GM23338 (cell line): ENCODE results near the gene MAP4K4.

Experiments used
- CREB1 ChIP-seq: fragments of 250-450 bp; sonication (Bioruptor Pico); IDR thresholded peaks from 2 replicates; pipeline ENCODE4 v1.5.0; 2020; ENCODE audit warnings: low read depth, mild to moderate bottlenecking, moderate library complexity
- CTCF ChIP-seq, 2 experiments: fragments of 200-600 bp in 1 of 2; sonication (generic) in 1 of 2; conservative IDR thresholded peaks; 2 replicates each; pipeline versions ENCODE4 v1.5.1 to v1.6.1; 2016 to 2017; ENCODE audit warnings: antibody characterized with exemption in 2 of 2, low read depth in 2 of 2, mild to moderate bottlenecking in 2 of 2, moderate library complexity in 1 of 2
- ETS1 ChIP-seq: IDR thresholded peaks from 2 replicates; pipeline ENCODE4 v1.6.1; 2016; ENCODE audit warnings: antibody characterized with exemption
- EZH2 ChIP-seq: fragments of 200-600 bp; sonication (generic); IDR thresholded peaks from one replicate; pipeline ENCODE4 v1.8.0; 2017; ENCODE audit warnings: antibody characterized with exemption, mild to moderate bottlenecking, low read depth; ENCODE audit not compliant: unreplicated experiment
- EZH2phosphoT487 ChIP-seq: fragments of 200-600 bp; sonication (generic); IDR thresholded peaks from one replicate; pipeline ENCODE4 v1.8.1; 2018; ENCODE audit warnings: antibody characterized with exemption; ENCODE audit not compliant: unreplicated experiment
- JUNB ChIP-seq: IDR thresholded peaks from one replicate; pipeline ENCODE4 v1.6.1; 2016; ENCODE audit warnings: antibody characterized with exemption; ENCODE audit not compliant: unreplicated experiment
- NANOG ChIP-seq: IDR thresholded peaks from 2 replicates; pipeline ENCODE4 v1.6.1; 2016; ENCODE audit warnings: antibody characterized with exemption, borderline replicate concordance
- POLR2AphosphoS5 ChIP-seq: IDR thresholded peaks from 2 replicates; pipeline ENCODE4 v1.6.1; 2016; ENCODE audit warnings: antibody characterized with exemption, low read depth
- REST ChIP-seq: IDR thresholded peaks from one replicate; pipeline ENCODE4 v1.6.1; 2018; ENCODE audit warnings: antibody characterized with exemption; ENCODE audit not compliant: unreplicated experiment
- STAT1 ChIP-seq: IDR thresholded peaks from one replicate; pipeline ENCODE4 v1.6.1; 2016; ENCODE audit warnings: antibody characterized with exemption; ENCODE audit not compliant: unreplicated experiment
- ZNF114 ChIP-seq: fragments of 250-450 bp; sonication (Bioruptor Pico); IDR thresholded peaks from 2 replicates; pipeline ENCODE4 v1.5.0; 2020; ENCODE audit warnings: mild to moderate bottlenecking, moderate library complexity
- ZNF331 ChIP-seq: fragments of 250-450 bp; sonication (Bioruptor Pico); IDR thresholded peaks from 2 replicates; pipeline ENCODE4 v1.5.0; 2020; ENCODE audit warnings: low read depth, mild to moderate bottlenecking, moderate library complexity
- TF ChIP-seq, protein P1 (sequence below): fragments of 250-450 bp; sonication (Bioruptor Pico); IDR thresholded peaks from 2 replicates; pipeline ENCODE4 v1.5.0; 2020; ENCODE audit warnings: mild to moderate bottlenecking, moderate library complexity

DNA sequence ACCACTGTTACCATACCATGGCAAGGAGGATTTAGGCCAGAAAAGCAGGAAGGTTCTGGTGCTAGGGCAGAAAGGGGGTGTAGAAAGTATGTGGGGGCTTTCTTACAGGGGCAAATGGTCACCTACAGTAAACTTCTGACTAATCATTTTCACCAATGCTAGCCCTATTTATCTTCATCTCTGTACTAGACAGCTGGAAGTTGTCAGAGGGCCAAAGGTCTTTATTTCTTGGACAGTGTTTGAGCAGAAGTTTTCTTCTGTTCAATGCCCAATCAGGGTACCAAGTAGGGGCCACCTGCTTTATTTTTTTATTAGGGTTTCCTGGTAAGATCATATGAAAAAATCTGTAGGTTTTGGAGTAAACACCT lies 37.6 kb downstream of the MAP4K4 start:
- TF ChIP-seq POLR2AphosphoS5 (no peak), CTCF (conservative IDR thresholded peaks at IDR 0.05; ENCODE audit: low read depth in 2 of 2) (no peak), EZH2 (no peak), JUNB (no peak), STAT1 (no peak), REST (no peak), ZNF331 (CRISPR knock-in tag) (no peak), CREB1 (CRISPR knock-in tag) (no peak), NANOG (no peak), EZH2phosphoT487 (no peak), ETS1 (no peak), ZNF114 (CRISPR knock-in tag) (no peak)
- TF ChIP-seq, protein P1, sequence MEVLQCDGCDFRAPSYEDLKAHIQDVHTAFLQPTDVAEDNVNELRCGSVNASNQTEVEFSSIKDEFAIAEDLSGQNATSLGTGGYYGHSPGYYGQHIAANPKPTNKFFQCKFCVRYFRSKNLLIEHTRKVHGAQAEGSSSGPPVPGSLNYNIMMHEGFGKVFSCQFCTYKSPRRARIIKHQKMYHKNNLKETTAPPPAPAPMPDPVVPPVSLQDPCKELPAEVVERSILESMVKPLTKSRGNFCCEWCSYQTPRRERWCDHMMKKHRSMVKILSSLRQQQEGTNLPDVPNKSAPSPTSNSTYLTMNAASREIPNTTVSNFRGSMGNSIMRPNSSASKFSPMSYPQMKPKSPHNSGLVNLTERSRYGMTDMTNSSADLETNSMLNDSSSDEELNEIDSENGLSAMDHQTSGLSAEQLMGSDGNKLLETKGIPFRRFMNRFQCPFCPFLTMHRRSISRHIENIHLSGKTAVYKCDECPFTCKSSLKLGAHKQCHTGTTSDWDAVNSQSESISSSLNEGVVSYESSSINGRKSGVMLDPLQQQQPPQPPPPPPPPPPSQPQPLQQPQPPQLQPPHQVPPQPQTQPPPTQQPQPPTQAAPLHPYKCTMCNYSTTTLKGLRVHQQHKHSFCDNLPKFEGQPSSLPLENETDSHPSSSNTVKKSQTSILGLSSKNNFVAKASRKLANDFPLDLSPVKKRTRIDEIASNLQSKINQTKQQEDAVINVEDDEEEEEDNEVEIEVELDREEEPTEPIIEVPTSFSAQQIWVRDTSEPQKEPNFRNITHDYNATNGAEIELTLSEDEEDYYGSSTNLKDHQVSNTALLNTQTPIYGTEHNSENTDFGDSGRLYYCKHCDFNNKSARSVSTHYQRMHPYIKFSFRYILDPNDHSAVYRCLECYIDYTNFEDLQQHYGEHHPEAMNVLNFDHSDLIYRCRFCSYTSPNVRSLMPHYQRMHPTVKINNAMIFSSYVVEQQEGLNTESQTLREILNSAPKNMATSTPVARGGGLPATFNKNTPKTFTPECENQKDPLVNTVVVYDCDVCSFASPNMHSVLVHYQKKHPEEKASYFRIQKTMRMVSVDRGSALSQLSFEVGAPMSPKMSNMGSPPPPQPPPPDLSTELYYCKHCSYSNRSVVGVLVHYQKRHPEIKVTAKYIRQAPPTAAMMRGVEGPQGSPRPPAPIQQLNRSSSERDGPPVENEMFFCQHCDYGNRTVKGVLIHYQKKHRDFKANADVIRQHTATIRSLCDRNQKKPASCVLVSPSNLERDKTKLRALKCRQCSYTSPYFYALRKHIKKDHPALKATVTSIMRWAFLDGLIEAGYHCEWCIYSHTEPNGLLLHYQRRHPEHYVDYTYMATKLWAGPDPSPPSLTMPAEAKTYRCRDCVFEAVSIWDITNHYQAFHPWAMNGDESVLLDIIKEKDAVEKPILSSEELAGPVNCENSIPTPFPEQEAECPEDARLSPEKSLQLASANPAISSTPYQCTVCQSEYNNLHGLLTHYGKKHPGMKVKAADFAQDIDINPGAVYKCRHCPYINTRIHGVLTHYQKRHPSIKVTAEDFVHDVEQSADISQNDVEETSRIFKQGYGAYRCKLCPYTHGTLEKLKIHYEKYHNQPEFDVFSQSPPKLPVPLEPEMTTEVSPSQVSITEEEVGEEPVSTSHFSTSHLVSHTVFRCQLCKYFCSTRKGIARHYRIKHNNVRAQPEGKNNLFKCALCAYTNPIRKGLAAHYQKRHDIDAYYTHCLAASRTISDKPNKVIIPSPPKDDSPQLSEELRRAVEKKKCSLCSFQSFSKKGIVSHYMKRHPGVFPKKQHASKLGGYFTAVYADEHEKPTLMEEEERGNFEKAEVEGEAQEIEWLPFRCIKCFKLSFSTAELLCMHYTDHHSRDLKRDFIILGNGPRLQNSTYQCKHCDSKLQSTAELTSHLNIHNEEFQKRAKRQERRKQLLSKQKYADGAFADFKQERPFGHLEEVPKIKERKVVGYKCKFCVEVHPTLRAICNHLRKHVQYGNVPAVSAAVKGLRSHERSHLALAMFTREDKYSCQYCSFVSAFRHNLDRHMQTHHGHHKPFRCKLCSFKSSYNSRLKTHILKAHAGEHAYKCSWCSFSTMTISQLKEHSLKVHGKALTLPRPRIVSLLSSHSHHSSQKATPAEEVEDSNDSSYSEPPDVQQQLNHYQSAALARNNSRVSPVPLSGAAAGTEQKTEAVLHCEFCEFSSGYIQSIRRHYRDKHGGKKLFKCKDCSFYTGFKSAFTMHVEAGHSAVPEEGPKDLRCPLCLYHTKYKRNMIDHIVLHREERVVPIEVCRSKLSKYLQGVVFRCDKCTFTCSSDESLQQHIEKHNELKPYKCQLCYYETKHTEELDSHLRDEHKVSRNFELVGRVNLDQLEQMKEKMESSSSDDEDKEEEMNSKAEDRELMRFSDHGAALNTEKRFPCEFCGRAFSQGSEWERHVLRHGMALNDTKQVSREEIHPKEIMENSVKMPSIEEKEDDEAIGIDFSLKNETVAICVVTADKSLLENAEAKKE (CRISPR knock-in tag), result no peak
